ENCODE measurements around the gene PIGM. TPM values are rescaled to one million over a fixed set of nuclear protein-coding genes. Genes with fewer than 3 reads are reported as not detected.
"Not testable (repeated sequence)": the region's sequence is repeated elsewhere in the genome, so short reads cannot be mapped to it uniquely, and the experiment has no call there.

Gene PIGM
- polyA plus RNA-seq, 4 donors = 11.4 to 14.6 (median 14.0) TPM

DNA sequence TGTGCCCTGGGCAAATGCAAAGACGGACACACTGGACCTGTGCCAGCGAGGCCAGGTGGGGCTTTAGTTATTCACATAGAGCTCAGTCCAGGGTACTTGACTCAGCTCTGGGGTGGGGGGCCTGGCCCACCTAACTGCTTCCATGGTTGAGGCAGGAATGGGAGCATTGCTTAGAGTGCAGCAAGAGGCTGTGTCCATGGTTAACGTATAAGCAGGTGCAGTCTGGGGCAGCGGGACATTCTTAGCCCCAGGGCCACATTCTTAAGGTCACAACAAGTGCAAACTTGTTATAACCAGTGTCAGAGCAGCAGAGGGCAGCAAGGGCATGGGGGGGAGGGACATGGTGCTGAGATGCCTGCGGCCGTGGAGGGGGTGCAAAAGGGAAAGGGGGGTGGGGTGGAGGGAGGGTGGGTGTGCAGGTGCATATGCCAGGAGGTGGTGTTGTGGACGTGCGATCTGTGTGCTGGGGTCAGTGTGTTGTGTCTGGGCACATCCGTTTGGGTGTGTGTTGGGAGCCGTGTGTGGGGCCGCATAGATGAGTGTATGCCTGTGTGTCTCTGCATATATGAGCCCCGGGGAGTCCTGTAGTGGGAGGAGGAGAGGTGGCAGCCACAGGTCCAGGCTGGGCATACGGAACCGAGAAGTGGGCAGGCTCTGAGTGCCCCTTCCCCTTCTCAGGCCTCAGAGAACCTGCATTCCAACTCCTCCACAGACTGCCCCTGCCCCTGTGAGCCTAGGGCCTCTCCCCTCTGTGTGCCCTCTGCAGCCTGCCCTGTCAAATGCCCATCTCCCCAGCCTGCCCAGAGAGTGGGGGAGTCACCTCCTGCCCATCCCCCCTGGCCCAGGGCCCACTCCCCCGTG lies 29.8 kb upstream of the PIGM start:
- DNase-seq (ENCODE audit: low read depth in 4 of 4, low spot score in 3 of 4) = peak in 2 of 4 donors; percentile 37 to 38

DNA sequence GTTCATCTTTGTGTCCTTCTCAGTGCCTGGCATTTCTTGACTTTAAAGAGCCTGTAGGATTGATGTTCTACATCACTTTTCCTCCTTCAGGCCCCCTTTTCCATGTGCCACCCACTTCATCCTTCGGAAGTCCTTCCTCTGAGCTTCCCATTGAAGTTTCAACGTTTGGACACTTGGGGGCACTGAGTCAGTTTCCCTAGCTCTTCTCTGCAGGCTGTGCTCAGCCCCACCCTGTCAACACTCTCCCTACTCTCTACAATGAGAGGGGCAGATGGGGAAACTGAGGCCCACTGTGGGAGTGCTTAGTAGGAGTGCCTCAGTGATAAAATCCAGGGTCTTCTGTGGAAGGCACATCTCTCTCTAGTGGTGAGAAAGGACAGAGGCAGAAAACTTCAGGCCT lies 26.3 kb upstream of the PIGM start:
- no peak for DNase-seq (ENCODE audit: low read depth in 4 of 4, low spot score in 3 of 4)

DNA sequence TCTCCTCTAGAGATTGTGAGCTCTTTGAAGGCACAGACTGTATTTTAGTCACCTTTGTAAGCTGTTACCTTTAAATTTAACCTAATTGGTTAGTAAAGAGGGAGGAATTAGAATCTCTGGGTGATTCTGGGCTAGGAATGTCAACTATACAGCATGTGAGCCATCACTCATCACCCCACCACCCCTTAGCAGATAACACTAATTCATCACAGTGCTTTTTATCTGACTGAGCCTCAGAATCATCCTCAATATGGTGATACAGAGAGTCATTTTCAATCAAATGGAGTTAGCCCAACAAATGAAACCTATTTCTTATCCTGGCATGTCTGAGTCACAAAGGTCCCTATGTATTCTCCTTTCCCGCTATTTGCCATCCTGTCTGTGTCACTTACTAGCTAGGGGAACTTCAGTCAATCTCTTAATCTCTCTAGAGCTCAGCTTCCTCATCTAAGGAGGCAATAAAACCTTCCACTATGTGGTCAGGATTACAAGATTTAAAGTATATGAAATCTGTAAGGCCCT lies 24.9 kb upstream of the PIGM start:
- no peak for DNase-seq (ENCODE audit: low read depth in 4 of 4, low spot score in 3 of 4)

DNA sequence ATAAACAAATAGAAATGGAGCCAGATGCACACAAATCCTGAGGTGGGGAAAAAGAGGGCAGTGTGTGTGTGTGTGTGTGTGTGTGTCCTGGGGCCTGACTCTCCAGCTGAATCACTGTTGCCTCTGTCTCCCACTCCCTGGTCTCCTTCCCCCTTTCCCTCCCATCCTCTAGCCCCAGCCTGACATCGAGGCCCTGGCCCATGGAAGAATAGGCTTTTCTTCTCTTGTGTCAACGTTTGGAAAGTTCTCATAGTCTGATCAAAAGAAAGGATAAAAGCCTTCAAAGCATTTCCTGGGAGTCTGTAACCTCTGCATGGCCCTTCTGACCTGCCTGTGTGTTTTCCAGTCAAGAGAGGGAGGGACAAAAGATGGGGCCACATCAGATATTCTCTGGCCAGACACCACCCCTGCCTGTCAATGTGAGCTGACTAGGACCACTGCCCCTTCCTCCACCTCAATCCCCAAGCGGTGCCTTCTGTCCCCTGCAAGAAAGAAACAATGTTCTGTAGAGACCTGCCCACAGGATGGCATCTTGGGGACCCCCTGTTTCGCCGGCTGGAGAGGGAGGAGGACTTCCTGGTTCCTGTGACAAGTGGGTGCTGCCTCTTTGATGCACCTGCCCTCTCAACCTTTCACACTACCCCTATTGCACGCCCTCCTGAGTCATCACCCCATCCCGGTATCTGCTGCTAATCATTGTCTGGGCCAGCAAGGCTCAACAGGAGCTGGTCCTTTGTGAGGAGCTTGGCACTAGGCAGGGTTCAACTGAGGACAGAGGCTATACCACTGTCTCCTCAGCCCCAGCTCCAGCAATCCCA lies 22.0 kb upstream of the PIGM start:
- no peak for DNase-seq (ENCODE audit: low read depth in 4 of 4, low spot score in 3 of 4)

DNA sequence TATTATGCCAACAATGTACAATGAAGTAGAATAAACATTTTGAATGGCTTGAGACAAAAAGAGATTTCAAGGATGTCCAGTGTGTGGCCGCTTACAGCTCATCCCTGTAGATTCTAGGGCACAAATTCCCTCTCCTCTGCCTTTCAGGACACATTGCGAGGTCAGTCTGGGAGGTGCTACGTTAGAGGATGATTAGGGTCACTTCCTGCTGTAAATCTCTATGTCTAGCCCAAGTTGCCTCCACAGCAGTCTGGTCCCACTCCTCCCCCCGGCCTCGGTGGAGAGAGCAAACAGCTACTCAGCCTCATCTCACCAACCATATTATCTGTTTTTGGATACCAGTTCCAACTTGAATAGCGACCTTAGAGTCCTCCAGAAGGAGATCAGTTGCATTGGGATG lies 21.1 kb upstream of the PIGM start:
- no peak for DNase-seq (ENCODE audit: low read depth in 4 of 4, low spot score in 3 of 4)

DNA sequence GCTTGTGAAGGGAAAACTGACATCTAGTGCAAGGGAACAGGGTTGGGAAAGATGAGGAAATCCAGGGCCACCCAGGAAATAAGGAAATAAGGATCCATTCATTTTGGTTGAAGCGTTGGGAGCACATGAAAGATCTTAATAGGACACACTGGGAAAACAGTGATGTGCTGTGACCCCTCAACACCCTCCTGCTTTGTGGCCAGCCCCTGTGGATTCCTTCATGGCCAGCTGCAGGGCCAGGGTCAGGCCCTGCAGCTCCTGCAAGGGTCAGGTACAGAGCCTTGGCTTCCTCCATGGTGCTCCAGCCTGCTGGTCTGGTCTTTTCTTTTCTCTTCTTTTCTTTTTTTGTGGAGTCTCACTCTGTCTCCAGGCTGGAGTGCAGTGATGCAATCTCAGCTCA lies 18.8 kb upstream of the PIGM start:
- no peak for DNase-seq (ENCODE audit: low read depth in 4 of 4, low spot score in 3 of 4)

DNA sequence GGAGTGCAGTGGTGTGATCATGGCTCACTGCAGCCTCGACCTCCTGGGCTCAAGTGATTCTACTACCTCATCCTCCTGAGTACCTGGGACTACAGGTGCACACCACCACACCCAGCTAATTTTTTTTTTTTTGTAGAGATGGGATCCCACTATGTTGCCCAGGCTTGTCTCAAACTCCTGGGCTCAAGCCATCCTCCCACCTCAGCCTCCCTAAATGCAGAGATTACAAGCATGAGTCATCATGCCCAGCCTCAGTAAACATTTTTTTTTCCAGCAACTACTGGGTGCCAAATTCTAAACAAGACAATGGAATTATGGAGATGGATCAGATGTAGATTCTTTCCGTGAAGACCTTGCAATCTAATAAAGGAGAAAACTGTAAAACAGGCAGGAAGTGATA lies 18.4 kb upstream of the PIGM start:
- DNase-seq (ENCODE audit: low read depth in 4 of 4, low spot score in 3 of 4) = not testable (repeated sequence)

DNA sequence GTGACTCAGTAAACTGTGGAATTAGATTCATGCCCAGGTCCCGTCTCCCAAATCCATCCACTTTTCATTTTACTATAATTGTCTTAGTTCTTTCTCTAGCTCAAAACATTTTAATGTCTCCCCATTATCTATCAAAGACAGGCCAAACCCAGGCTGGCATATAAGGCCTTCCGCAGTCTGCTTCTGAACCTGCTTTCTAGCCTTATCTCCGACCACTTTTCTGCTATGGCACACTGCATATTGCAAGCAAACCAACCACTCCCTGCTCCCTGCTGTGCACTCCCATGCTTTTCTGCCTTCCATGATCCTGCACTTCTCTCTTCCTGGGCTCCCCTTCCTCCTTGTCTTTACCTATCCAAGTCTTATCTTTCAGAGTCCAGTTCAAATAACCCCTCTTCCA lies 17.3 kb upstream of the PIGM start:
- no peak for DNase-seq (ENCODE audit: low read depth in 4 of 4, low spot score in 3 of 4)

DNA sequence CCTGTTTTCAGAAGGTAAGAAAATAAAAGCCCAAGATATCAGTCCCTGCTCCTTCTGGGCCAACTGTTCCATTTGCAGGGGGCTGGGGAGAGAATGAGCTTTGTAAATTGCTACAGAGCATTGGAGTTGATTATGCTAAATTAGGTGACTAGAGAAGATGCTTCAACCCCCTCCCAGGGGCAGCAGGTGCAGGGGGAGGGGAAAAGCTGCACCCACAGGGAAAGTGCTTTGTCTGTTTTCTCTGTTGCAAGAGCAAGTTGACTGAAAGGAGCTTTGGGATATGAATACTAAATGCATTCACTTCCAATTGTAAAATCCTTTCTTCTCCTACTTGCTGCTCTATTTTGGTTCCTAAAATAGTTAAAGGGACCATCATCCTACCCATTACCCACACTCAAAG lies 16.5 kb upstream of the PIGM start:
- no peak for DNase-seq (ENCODE audit: low read depth in 4 of 4, low spot score in 3 of 4)

DNA sequence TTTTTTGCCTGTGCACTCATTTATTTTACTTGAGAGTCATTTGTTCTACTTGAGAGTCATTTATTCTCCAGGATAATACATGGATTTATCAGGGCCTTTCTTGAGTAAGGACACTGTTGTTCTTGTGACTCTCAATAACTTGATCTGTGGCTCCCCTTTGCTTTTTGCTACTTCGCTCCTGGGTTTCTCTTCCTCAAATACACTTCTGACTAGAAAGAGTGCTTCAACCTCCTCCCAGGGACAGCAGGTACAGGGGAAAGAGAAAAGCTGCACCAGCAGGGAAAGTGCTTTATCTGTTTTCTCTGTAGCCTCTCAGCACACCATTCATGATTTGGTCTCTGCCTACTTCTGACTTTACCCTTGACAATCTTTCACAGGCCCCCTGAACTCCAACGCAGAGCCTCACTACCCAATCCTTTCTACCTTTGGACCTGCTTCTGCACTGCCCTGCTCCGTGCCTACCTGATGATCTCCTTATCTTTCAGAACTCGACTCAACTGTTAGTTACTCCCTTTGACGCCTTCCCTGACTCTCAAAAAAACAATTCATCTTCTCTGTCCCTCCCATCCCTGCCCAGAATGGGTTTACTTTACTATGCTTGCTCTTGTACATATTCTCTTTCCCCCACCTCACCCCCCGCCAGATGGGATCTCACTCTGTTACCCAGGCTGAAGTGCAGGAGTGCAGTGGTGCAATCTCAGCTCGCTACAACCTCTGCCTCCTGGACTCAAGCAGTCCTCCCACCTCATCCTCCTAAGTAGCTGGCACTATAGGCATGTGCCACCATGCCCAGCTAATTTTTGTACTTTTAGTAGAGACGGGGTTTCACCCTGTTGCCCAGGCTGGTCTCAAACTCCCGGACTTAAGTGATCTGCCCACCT lies 15.6 kb upstream of the PIGM start:
- no peak for DNase-seq (ENCODE audit: low read depth in 4 of 4, low spot score in 3 of 4)

DNA sequence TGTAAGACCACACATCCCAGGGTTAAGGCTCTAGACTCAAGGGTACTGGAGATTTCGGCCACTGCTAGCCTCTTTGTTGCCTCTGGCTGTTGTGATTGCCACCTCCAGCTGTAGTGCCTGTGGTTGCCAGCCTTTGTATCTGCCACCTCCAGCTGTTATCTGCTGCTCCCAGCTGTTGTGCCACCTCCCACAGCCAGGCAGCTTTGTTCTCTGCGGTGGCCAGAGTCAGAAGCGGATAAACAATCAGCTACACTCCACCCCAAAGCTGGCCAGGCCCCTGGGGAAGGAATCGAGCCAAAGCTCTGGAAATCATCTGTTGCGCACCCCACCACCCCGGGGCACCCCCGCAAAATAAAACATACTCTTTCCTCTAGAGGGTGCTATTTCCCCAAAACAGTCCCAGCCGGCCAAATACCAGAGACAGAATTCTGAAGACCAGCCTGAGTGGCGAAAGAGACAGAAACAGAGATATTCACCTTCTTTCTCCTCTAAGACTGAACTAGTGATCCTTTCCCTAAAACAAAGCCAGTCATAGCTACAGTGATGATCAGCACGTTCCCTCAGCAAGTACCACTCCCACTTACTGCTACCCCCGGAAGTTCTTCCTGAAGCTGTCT lies 14.8 kb upstream of the PIGM start:
- DNase-seq (ENCODE audit: low read depth in 4 of 4, low spot score in 3 of 4) = no peak

DNA sequence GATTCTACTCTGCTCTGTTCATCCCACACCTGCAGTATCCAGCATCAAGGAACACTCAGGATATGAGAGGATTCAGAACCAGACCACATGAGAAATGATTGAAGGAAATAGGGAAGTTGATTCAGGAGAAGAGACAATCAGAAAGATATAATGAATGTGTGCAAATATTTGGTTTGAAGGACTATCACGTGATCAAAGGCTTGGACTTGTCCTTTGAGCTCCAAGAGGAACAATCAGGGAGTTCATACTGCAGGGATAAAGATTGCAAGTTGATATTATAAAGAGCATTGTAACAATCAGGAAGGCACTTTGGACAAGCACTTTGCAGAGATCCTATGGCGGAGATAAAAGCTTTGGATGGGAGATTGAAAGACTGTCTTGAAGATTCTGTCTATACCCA lies 13.9 kb upstream of the PIGM start:
- no peak for DNase-seq (ENCODE audit: low read depth in 4 of 4, low spot score in 3 of 4)

DNA sequence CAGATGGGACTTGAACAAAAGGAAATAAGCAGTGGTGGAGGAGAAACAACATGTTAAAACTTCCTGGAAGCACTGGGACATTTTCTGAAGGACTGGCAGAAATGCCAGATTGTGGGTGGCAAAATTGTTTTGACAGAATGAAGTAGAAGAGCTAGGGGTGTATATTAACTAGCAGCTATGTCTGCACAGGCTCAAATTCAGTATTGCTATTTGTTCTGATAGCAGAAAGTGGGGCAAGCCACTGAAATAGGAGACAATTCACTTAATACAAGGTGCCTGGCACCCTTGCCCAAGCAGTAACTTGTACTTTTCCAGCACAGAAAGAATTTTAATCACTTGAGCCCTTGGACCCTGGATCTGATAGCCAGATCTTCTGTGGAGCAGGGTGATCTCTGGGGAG lies 11.8 kb upstream of the PIGM start:
- DNase-seq (ENCODE audit: low read depth in 4 of 4, low spot score in 3 of 4) = no peak

DNA sequence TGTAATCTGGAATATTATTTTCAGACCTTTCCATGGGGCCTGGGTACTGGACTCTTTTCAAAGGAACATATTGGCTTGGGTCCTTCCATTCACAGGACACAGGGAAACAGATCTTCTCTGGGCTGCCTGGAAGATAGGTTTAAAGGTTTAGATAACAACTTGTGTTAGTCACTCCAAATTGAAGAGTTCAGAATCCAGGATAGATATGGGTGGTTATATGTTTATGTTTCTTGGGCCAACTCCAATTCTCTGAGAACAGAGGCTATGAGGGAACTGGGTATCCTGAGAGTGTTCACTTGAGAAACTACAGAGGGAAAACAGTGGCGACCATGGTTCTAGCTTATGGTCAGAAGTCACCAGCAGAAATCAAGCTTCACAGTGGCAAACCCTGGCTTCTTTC lies 8.7 kb upstream of the PIGM start:
- DNase-seq (ENCODE audit: low read depth in 4 of 4, low spot score in 3 of 4) = no peak

DNA sequence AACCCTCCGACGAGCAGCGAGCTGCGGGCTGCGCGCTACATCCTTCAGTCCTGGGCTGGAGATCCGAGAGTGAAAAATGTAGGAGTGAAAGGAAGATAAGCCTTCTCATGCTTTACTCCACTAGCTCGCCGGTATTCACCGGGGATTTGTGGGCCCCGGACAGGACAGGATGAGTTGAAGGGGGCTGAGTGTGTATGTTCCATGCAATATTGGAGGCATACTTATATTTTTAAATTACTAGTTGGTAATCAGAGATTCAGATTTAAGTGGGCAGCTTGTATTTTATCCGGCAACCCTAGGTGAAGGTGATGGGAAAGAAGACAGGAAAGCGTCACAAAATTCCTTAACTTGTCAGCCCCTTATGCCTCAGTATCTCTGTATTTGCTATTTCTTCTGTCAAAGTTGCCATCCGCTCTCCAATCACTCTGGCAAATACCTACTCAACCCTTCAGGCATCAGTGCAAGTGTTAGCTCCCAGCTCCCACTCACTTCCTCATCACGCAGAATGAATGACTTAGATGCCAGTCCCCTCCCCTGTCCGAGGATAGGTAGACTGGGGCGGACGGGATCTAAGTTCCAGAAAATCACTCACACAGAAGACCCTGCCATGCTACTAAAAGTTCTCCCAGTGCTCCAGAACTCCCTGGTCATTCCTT lies 503 bp upstream of the PIGM start:
- no peak for DNase-seq (ENCODE audit: low read depth in 4 of 4, low spot score in 3 of 4)

DNA sequence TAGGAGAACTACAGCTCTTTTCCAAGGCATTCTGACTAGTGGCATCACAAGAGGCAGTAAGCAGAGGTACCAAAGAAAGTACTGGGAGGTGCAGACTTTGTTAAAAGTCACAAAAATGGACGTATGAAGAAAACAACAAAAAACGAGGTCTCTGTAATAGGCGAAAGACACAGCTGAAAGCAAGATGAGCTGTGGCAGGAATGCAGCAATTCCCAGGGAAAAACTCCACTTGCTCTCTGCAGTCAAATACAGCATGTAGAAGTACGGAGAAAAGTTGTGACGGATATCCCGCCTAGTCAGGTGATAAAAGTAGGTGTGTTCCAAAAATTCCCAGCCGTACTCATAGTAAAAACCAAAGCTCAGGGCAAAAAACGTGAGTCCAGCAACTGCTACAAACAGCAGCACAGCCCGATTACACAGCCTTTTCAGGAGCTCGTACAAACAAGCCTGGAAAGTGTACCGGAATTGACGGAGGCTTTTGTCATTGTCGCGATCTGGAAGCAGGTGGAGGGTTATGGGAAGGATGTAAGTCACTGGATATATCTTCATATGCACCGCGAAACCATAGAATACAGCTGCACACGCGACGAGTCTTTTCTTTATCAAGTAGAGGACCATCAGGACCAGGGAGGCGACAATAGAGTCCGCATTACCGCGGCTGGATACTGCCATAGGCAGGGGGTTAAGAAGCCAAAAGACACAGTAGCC lies 979 bp downstream of the PIGM start:
- DNase-seq (ENCODE audit: low read depth in 4 of 4, low spot score in 3 of 4) = no peak

DNA sequence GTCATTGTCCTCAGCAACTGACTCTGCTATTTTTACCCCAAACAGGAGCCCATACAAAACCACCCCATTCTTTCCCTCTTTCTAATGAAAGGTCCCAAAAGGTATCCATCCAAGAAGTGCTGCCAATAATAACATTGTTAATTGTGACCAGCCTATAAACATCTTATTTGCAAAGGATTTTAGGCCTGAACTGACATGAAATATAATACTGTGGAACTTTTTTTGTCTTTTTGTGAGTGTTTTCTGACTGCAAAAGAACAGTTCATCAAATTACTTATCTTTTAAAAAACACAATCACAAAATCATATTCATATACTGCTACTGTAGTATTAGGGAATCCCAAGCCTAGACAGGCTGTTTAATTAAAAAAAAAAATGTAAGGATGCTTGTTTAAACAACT lies 3.4 kb downstream of the PIGM start:
- no peak for DNase-seq (ENCODE audit: low read depth in 4 of 4, low spot score in 3 of 4)

DNA sequence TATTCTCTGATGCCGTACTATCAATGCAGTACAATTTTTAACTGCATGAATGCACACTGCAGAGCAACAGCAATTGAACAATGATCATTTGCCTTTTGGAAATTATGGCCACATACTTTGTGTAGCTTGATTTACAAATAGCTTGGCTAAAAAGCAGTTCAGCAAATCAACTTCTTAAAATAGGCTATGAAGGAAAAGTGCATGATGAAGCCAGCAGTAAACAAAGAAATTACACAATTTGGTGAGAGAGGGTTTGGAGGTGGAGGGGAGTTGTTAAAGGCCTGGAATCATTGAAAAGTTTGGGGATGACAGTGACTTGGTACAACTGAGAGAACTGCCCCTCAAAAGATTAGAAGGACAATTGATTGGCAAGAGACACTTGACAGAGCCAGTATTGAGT lies 6.5 kb downstream of the PIGM start:
- DNase-seq (ENCODE audit: low read depth in 4 of 4, low spot score in 3 of 4) = no peak

DNA sequence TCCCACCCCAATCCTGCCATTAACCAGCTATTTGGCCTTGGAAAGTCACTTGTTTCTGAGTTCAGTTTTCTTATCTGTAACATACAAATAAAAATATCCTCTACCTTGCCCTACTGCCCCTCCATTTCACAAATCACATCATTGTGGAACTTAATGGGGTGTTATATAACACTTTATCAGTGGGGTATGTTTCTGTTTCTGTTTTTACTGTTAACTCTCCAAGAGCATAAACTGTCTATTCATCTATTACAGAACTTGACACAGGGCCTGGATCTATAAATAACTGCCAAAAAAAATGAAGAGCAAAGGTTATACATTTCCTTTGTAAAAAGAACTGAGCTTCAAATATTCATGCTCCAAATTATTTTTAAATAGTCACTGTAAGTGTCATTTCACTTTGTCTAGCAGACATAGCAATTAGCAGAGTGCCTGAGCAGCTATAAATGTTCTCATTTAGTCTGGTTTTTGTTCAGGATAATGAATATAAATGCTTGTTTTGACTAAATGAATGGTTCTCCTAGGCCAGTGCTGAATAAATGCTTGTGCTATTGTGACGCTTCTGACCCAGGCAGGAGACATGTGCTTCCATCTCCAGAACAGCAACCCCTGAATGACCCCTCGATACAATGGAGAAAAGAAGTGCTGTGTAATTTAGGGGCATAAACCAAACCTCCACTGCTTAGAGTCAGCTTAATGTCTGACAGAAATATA lies 7.4 kb downstream of the PIGM start:
- DNase-seq (ENCODE audit: low read depth in 4 of 4, low spot score in 3 of 4) = no peak
